Measurements from ENCODE around the gene IYD. TPM values are rescaled to one million over a fixed set of nuclear protein-coding genes. Genes with fewer than 3 reads are reported as not detected.
A peak's percentile ranks its signal among the peaks of the same experiment; 100 is the strongest.

The IYD gene
- total and polyA plus RNA-seq, 9 donors, result not detected

GRCh38 chr6:150418827-150419594, 50.2 kb downstream of the IYD start:
- Histone ChIP-seq H3K36me3 (no peaks in the 10 kb centered on the region), H3K4me1 (ENCODE audit: insufficient read depth) (peaks cover 2% of the 10 kb centered on the region), H3K27ac (no peak overlapping the region), H3K27me3 (no peaks in the 10 kb centered on the region), H3K4me3 (peak overlapping the region; percentile 27), H3K9me3 (no peaks in the 10 kb centered on the region)
- 7 to 15% (median 10%) methylated on average over 23 of the region's 23 CpGs for WGBS, 3 donors
- intact Hi-C loops (cut with DNase I), result loop anchor here (2.0 to 5.0 kb wide), 2 partner anchors 393 to 398 kb away; no protein-coding TSS in a partner anchor
- TF ChIP-seq CTCF (IDR thresholded peaks at IDR 0.05), result peak; percentile 49 to 69 (median 62)
- TF ChIP-seq POLR2A (IDR thresholded peaks at IDR 0.05), result no peak
- TF ChIP-seq EP300 (IDR thresholded peaks at IDR 0.05), result no peak
- peak; percentile 47 to 83 (median 74) for DNase-seq

DNA sequence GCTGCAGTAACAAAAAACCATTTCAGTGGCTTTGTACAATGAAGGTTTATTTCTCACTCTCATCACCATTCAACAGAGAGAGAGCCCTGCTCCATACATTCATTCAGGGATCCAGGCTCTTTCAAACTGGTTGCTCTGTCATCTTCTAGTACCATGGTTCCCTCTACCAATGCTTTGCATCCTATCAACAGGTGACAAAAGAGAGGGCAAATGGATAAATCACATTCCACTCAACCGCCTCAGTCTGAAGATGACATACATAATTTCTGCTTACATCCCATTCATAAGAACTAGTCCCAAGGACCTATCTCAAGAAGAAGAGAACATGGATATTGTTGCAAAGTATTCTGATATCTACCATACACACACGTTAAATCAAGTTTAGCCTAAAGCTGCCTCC, 51.6 kb downstream of the IYD start:
- Histone ChIP-seq H3K36me3 (no peaks in the 10 kb centered on the region), H3K27me3 (no peaks in the 10 kb centered on the region), H3K4me1 (ENCODE audit: insufficient read depth) (peaks cover 2% of the 10 kb centered on the region), H3K9me3 (no peaks in the 10 kb centered on the region), H3K4me3 (no peak overlapping the region), H3K27ac (no peak overlapping the region)
- WGBS, 3 donors, result 92 to 93% (median 93%) methylated on average over 2 of the region's 2 CpGs
- DNase-seq, result no peak
- TF ChIP-seq CTCF (IDR thresholded peaks at IDR 0.05), result no peak
- TF ChIP-seq POLR2A (IDR thresholded peaks at IDR 0.05), result no peak
- no peak for TF ChIP-seq EP300 (IDR thresholded peaks at IDR 0.05)
- intact Hi-C loops (cut with DNase I), result no loop called here

DNA sequence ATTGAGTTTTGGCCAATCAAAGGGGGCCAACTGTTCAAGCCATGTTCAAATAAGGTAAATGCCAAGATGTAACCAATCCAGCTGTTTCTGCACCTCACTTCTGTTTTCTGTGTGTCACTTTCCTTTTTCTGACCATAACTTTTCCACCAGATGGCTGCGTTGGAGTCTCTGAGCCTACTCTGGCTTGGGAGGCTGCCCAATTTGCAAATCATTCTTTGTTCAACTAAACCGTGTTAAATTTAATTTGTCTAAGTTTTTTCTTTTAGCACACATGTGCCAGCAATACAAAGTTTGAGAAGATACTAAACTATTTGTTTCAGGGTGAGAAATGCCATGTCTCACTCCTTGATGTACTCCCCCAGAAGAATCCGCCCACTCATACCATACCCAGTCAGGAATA, 52.1 kb downstream of the IYD start:
- Histone ChIP-seq H3K27me3 (no peaks in the 10 kb centered on the region), H3K36me3 (no peaks in the 10 kb centered on the region), H3K27ac (no peak overlapping the region), H3K9me3 (no peaks in the 10 kb centered on the region), H3K4me1 (ENCODE audit: insufficient read depth) (peaks cover 2% of the 10 kb centered on the region), H3K4me3 (no peak overlapping the region)
- TF ChIP-seq POLR2A (IDR thresholded peaks at IDR 0.05) (no peak), CTCF (IDR thresholded peaks at IDR 0.05) (no peak), EP300 (IDR thresholded peaks at IDR 0.05) (no peak)
- DNase-seq, result no peak
- 9 to 19% (median 13%) methylated on average over 3 of the region's 3 CpGs for WGBS, 3 donors
- intact Hi-C loops (cut with DNase I), result no loop called here

DNA sequence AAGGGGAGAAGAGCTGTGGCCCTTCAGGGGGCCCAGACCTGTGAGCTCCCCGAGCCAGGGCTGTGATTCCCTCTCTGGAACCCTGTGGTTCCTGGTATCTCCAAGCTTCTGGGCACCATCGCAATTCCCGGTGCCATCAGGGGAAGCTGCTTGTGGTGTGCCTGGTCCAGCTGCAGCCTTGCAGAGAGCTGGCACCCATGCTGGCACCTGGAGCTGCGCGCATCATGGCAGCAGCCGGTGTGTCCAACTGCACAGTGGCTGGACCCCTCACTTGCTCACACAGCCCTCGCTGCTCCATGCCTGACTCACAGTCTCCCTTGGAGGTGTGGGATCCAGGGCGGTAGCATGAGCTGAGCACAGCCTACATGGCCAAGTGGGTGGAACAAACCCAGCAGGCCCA, 56.7 kb downstream of the IYD start:
- 94 to 98% (median 98%) methylated on average over 8 of the region's 8 CpGs for WGBS, 3 donors
- intact Hi-C loops (cut with DNase I), result no loop called here

More for the DNA sequence above, 56.7 kb downstream of the IYD start:
- no peak for TF ChIP-seq EP300 (IDR thresholded peaks at IDR 0.05)
- TF ChIP-seq POLR2A (IDR thresholded peaks at IDR 0.05), result no peak
- no peak for TF ChIP-seq CTCF (IDR thresholded peaks at IDR 0.05)
- Histone ChIP-seq H3K4me1 (ENCODE audit: insufficient read depth) (no peaks in the 10 kb centered on the region), H3K27me3 (no peaks in the 10 kb centered on the region), H3K27ac (no peak overlapping the region), H3K36me3 (no peaks in the 10 kb centered on the region), H3K4me3 (no peak overlapping the region), H3K9me3 (no peaks in the 10 kb centered on the region)
- no peak for DNase-seq

All from ovary (tissue), 9 donors.